Lower leg skin (tissue), 4 donors: Measurements from ENCODE around the gene REEP3. TPM values are rescaled to one million over a fixed set of nuclear protein-coding genes. Genes with fewer than 3 reads are reported as not detected.
A peak's percentile ranks its signal among the peaks of the same experiment; 100 is the strongest.

Experiments used
- DNase-seq, 2 donors: peaks; one replicate each; pipeline ENCODE4 v3.0.0-alpha.2; 2019; ENCODE audit warnings: low spot score in 2 of 2
- H3K4me3 ChIP-seq: fragments of 200-600 bp; sonication (generic); 2 replicates; pipeline ENCODE4 v1.5.1; 2017; ENCODE audit warnings: mild to moderate bottlenecking, low read depth; ENCODE audit not compliant: poor library complexity, severe bottlenecking
- CTCF ChIP-seq, 3 donors: fragments of 450-650 bp; IDR thresholded peaks; one replicate each; pipeline ENCODE4 v1.5.1; 2016; ENCODE audit warnings: antibody characterized with exemption in 3 of 3, mild to moderate bottlenecking in 3 of 3, moderate library complexity in 2 of 3
- POLR2A ChIP-seq, 2 donors: fragments of 450-650 bp; IDR thresholded peaks; one replicate each; pipeline ENCODE4 v1.6.1; 2016 to 2017; ENCODE audit warnings: antibody characterized with exemption in 2 of 2, mild to moderate bottlenecking in 1 of 2, moderate library complexity in 1 of 2
- WGBS, 2 donors: methylation state at CpG; one replicate each; pipeline ENCODE4 v1.1.5; 2018; 5-methylcytosine and 5-hydroxymethylcytosine counted together
- intact Hi-C: fragments of 100-400 bp; cut with DNase I; formaldehyde crosslinking; loops from one replicate; pipeline ENCODE4 v1.15.0; 2023; ENCODE audit warnings: low total_unique reads
- total RNA-seq, 4 donors: library from RNA; depleted of rRNA; stranded (reverse); fragments of >200 nt; gene quantifications; one replicate each; pipeline ENCODE4 v1.1.0, GENCODE V29; 2016

Gene REEP3
- total RNA-seq, 4 donors from 2014 or later, result 39.8 to 58.4 (median 49.0) TPM

- intact Hi-C loops, result no loop called here
- TF ChIP-seq CTCF (IDR thresholded peaks at IDR 0.05), result no peak
- TF ChIP-seq POLR2A (IDR thresholded peaks at IDR 0.05), result no peak
- no peak overlapping the region for H3K4me3 ChIP-seq
- WGBS, 2 donors, result 51 to 59% methylated on average over 2 of the region's 2 CpGs
- no peak for DNase-seq
Observed at GRCh38 chr10:63627881-63628296, 106.7 kb downstream of the REEP3 start.

GRCh38 chr10:63628526-63629362, 107.5 kb downstream of the REEP3 start:
- TF ChIP-seq POLR2A (IDR thresholded peaks at IDR 0.05) (no peak), CTCF (IDR thresholded peaks at IDR 0.05) (no peak)
- peak; percentile 65 to 89 for DNase-seq
- H3K4me3 ChIP-seq, result no peak overlapping the region
- WGBS, 2 donors, result 3 to 4% methylated on average over 16 of the region's 16 CpGs
- intact Hi-C loops, result no loop called here

- peak overlapping the region; percentile 39 for H3K4me3 ChIP-seq
- intact Hi-C loops, result loop anchor here (5.0 kb wide), 1 partner anchor 78 kb away; no protein-coding TSS in a partner anchor
- peak in 1 of 3 donors; percentile 39 for TF ChIP-seq CTCF (IDR thresholded peaks at IDR 0.05)
- TF ChIP-seq POLR2A (IDR thresholded peaks at IDR 0.05), result peak in 1 of 2 donors; percentile 20
- DNase-seq, result peak; percentile 92 to 98
- WGBS, 2 donors, result 0 to 1% methylated on average over 24 of the region's 24 CpGs
Observed at GRCh38 chr10:63629363-63630084, 108.3 kb downstream of the REEP3 start.

- peak; percentile 85 to 97 for DNase-seq
- WGBS, 2 donors, result 0% methylated on average over 26 to 34 of the region's 70 CpGs
- TF ChIP-seq POLR2A (IDR thresholded peaks at IDR 0.05) (no peak), CTCF (IDR thresholded peaks at IDR 0.05) (no peak)
- H3K4me3 ChIP-seq, result peak overlapping the region; percentile 39
- intact Hi-C loops, result loop anchor here (5.0 kb wide), 1 partner anchor 77 kb away; no protein-coding TSS in a partner anchor
Observed at GRCh38 chr10:63630085-63630930, 109.1 kb downstream of the REEP3 start.

GRCh38 chr10:63630931-63631680, 109.9 kb downstream of the REEP3 start:
- peak overlapping the region; percentile 39 for H3K4me3 ChIP-seq
- intact Hi-C loops, result loop anchor here (5.0 kb wide), 1 partner anchor 76 kb away; no protein-coding TSS in a partner anchor
- no peak for DNase-seq
- TF ChIP-seq CTCF (IDR thresholded peaks at IDR 0.05), result no peak
- no peak for TF ChIP-seq POLR2A (IDR thresholded peaks at IDR 0.05)
- 16 to 19% methylated on average over 19 of the region's 19 CpGs for WGBS, 2 donors
